Tibial artery (tissue), 4 donors: ENCODE measurements around the gene SYNPR.
"Not testable (repeated sequence)": the region's sequence is repeated elsewhere in the genome, so short reads cannot be mapped to it uniquely, and the experiment has no call there.

Source experiments
- DNase-seq, 2 donors: peaks; one replicate each; pipeline ENCODE4 v3.0.0-alpha.2; 2019
- H3K27ac ChIP-seq, 2 donors: fragments of 200-600 bp; sonication (generic) in 1 of 2; 1 replicate in 1 of 2; 2 replicates in 1 of 2; pipeline ENCODE4 v1.5.1; 2018 to 2019; ENCODE audit warnings: mild to moderate bottlenecking in 1 of 2
- H3K27me3 ChIP-seq, 2 donors: fragments of 200-600 bp; sonication (generic) in 1 of 2; one replicate each; pipeline versions ENCODE4 v1.5.1 to v1.6.0; 2016 to 2019
- H3K36me3 ChIP-seq, 3 donors: fragments of 200-600 bp; sonication (generic) in 2 of 3; one replicate each; pipeline ENCODE4 v1.5.1; 2016 to 2019; ENCODE audit warnings: mild to moderate bottlenecking in 2 of 3
- H3K4me1 ChIP-seq, 4 donors: fragments of 200-600 bp; sonication (generic) in 2 of 4; 1 replicate in 3 of 4; 2 replicates in 1 of 4; pipeline ENCODE4 v1.5.1; 2016 to 2019
- H3K4me3 ChIP-seq, 2 donors: fragments of 200-600 bp; sonication (generic) in 1 of 2; 1 replicate in 1 of 2; 2 replicates in 1 of 2; pipeline ENCODE4 v1.5.1; 2018 to 2019; ENCODE audit warnings: mild to moderate bottlenecking in 2 of 2
- H3K9me3 ChIP-seq, 3 donors: fragments of 200-600 bp; sonication (generic) in 1 of 3; one replicate each; pipeline ENCODE4 v1.5.1; 2016 to 2019
- CTCF ChIP-seq, 2 experiments: fragments of 200-600 bp in 1 of 2; fragments of 450-650 bp in 1 of 2; IDR thresholded peaks; one replicate each; pipeline ENCODE4 v1.5.1; 2017 to 2019; ENCODE audit warnings: antibody characterized with exemption in 2 of 2, mild to moderate bottlenecking in 1 of 2, moderate library complexity in 1 of 2
- intact Hi-C: fragments of 100-400 bp; cut with DNase I; formaldehyde crosslinking; loops from one replicate; pipeline ENCODE4 v1.15.0; 2023; ENCODE audit warnings: low total_unique reads

SYNPR gene

DNA sequence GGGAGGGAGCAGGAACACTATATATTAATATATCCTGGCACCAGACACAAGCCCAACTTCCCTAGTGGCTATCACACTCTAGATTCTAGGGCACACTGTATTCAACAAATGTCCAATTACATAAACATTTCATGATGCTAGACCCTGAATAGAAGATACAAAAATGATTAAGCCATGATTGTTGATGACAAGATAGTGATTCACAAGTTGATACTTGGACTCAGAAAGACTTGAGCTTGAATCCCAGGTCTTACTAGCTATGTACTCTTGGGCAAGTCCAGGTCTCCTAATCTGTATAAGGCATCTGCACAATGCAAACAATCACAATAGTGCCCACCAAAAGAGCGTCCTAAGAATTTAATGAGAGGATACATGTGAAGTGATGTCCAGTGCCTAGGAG lies 364.4 kb downstream of the SYNPR start:
- H3K4me1 ChIP-seq, result no peaks in the 10 kb centered on the region
- DNase-seq, result no peak
- H3K27ac ChIP-seq, result no peak overlapping the region
- no peaks in the 10 kb centered on the region for H3K27me3 ChIP-seq
- peaks cover 0 to 4% (median 0%) of the 10 kb centered on the region in 3 donors for H3K9me3 ChIP-seq
- intact Hi-C loops, result no loop called here
- no peak overlapping the region for H3K4me3 ChIP-seq
- TF ChIP-seq CTCF (IDR thresholded peaks at IDR 0.05), result no peak
- no peaks in the 10 kb centered on the region for H3K36me3 ChIP-seq

GRCh38 chr3:63644212-63644797 lies 366.2 kb downstream of the SYNPR start:
- no peak overlapping the region for H3K27ac ChIP-seq
- TF ChIP-seq CTCF (IDR thresholded peaks at IDR 0.05), result no peak
- H3K27me3 ChIP-seq, result no peaks in the 10 kb centered on the region
- no peak overlapping the region for H3K4me3 ChIP-seq
- no peak for DNase-seq
- intact Hi-C loops, result no loop called here
- peaks cover 0 to 4% (median 0%) of the 10 kb centered on the region in 3 donors for H3K9me3 ChIP-seq
- no peaks in the 10 kb centered on the region for H3K4me1 ChIP-seq
- H3K36me3 ChIP-seq, result no peaks in the 10 kb centered on the region

- H3K4me1 ChIP-seq, H3K36me3 ChIP-seq, H3K27me3 ChIP-seq, H3K9me3 ChIP-seq, H3K27ac ChIP-seq, intact Hi-C loops, DNase-seq, H3K4me3 ChIP-seq: not testable (repeated sequence)
Observed at GRCh38 chr3:63644928-63645781, 367.0 kb downstream of the SYNPR start.

- DNase-seq, result no peak
- intact Hi-C loops, result no loop called here
- no peaks in the 10 kb centered on the region for H3K36me3 ChIP-seq
- no peak within 1 kb of the TSS for H3K27ac ChIP-seq
- TF ChIP-seq CTCF (IDR thresholded peaks at IDR 0.05), result no peak
- H3K4me3 ChIP-seq, result no peak within 1 kb of the TSS
- H3K9me3 ChIP-seq, result no peaks in the 10 kb centered on the region
- H3K27me3 ChIP-seq, result no peaks in the 10 kb centered on the region
- peaks cover 0 to 10% (median 0%) of the 10 kb centered on the region in 4 donors for H3K4me1 ChIP-seq
Observed at GRCh38 chr3:63652066-63652725, 374.1 kb downstream of the SYNPR start, which contains the start of gene SNTN. Gene SNTN (plus strand): TSS chr3:63652675. CDS start chr3:63652688, 13 bp downstream.

GRCh38 chr3:63654211-63654610 lies 376.1 kb downstream of the SYNPR start:
- Histone ChIP-seq H3K4me3 (no peak overlapping the region), H3K36me3 (no peaks in the 10 kb centered on the region), H3K27me3 (no peaks in the 10 kb centered on the region), H3K27ac (no peak overlapping the region), H3K9me3 (no peaks in the 10 kb centered on the region), H3K4me1 (peaks cover 0 to 10% (median 0%) of the 10 kb centered on the region in 4 donors)
- intact Hi-C loops, result no loop called here
- DNase-seq, result no peak
- TF ChIP-seq CTCF (IDR thresholded peaks at IDR 0.05), result no peak

- Histone ChIP-seq H3K36me3 (no peaks in the 10 kb centered on the region), H3K27ac (no peak overlapping the region), H3K9me3 (no peaks in the 10 kb centered on the region), H3K4me1 (peaks cover 0 to 10% (median 0%) of the 10 kb centered on the region in 4 donors), H3K4me3 (no peak overlapping the region), H3K27me3 (no peaks in the 10 kb centered on the region)
- intact Hi-C loops, result no loop called here
- DNase-seq, result no peak
- TF ChIP-seq CTCF (IDR thresholded peaks at IDR 0.05), result no peak
Observed at GRCh38 chr3:63654931-63655330, 376.8 kb downstream of the SYNPR start.
